Ishikawa (cell line): Measurements from ENCODE around the gene CREB3L2.

Source experiments
- CEBPB ChIP-seq: IDR thresholded peaks from 2 replicates; pipeline ENCODE4 v1.6.1; 2012
- CREB1 ChIP-seq: IDR thresholded peaks from 2 replicates; pipeline ENCODE4 v1.6.1; 2012; ENCODE audit warnings: low read depth
- EGR1 ChIP-seq: IDR thresholded peaks from 2 replicates; pipeline ENCODE4 v1.6.1; 2012
- EP300 ChIP-seq: IDR thresholded peaks from 2 replicates; pipeline ENCODE4 v1.6.1; 2012; ENCODE audit warnings: borderline replicate concordance
- FOXM1 ChIP-seq: IDR thresholded peaks from 2 replicates; pipeline ENCODE4 v1.6.1; 2012; ENCODE audit warnings: low read depth, borderline replicate concordance
- MAX ChIP-seq: IDR thresholded peaks from 2 replicates; pipeline ENCODE4 v1.6.1; 2012
- NFIC ChIP-seq: IDR thresholded peaks from 2 replicates; pipeline ENCODE4 v1.6.1; 2012
- RAD21 ChIP-seq: IDR thresholded peaks from 2 replicates; pipeline ENCODE4 v1.6.1; 2012; ENCODE audit warnings: low read depth
- REST ChIP-seq: IDR thresholded peaks from 2 replicates; pipeline ENCODE4 v1.6.1; 2012; ENCODE audit warnings: low read depth, mild to moderate bottlenecking
- TAF1 ChIP-seq: IDR thresholded peaks from 2 replicates; pipeline ENCODE4 v1.6.1; 2012; ENCODE audit warnings: low read depth, mild to moderate bottlenecking
- TCF12 ChIP-seq: IDR thresholded peaks from 2 replicates; pipeline ENCODE4 v1.6.1; 2012; ENCODE audit warnings: low read depth
- TEAD4 ChIP-seq: IDR thresholded peaks from 2 replicates; pipeline ENCODE4 v1.6.1; 2012
- USF1 ChIP-seq: IDR thresholded peaks from 2 replicates; pipeline ENCODE4 v1.6.1; 2012
- YY1 ChIP-seq: IDR thresholded peaks from 2 replicates; pipeline ENCODE4 v1.6.1; 2012; ENCODE audit warnings: low read depth
- ZBTB7A ChIP-seq: IDR thresholded peaks from 2 replicates; pipeline ENCODE4 v1.6.1; 2012; ENCODE audit warnings: low read depth

Gene CREB3L2

GRCh38 chr7:137951700-137952425 lies 50.0 kb downstream of the CREB3L2 start:
- TF ChIP-seq YY1: no peak
- TF ChIP-seq TAF1: no peak
- TF ChIP-seq EP300: no peak
- TF ChIP-seq NFIC: no peak
- no peak for TF ChIP-seq FOXM1
- no peak for TF ChIP-seq CEBPB
- no peak for TF ChIP-seq EGR1
- no peak for TF ChIP-seq CREB1
- no peak for TF ChIP-seq USF1
- TF ChIP-seq MAX: no peak
- TF ChIP-seq REST: no peak
- no peak for TF ChIP-seq RAD21
- no peak for TF ChIP-seq ZBTB7A
- TF ChIP-seq TCF12: no peak
- no peak for TF ChIP-seq TEAD4

- no peak for TF ChIP-seq TAF1
- TF ChIP-seq RAD21: no peak
- TF ChIP-seq NFIC: no peak
- TF ChIP-seq USF1: no peak
- no peak for TF ChIP-seq REST
- TF ChIP-seq EP300: no peak
- TF ChIP-seq FOXM1: no peak
- TF ChIP-seq CREB1: no peak
- no peak for TF ChIP-seq ZBTB7A
- TF ChIP-seq MAX: no peak
- no peak for TF ChIP-seq TEAD4
- no peak for TF ChIP-seq CEBPB
- no peak for TF ChIP-seq EGR1
- no peak for TF ChIP-seq TCF12
- no peak for TF ChIP-seq YY1
Measured at GRCh38 chr7:137950967-137951366, 50.9 kb downstream of the CREB3L2 start.

- TF ChIP-seq CEBPB (no peak), YY1 (no peak), USF1 (no peak), TEAD4 (no peak), TCF12 (no peak), FOXM1 (no peak), EP300 (no peak)
Measured at GRCh38 chr7:137950263-137950621, 51.6 kb downstream of the CREB3L2 start.

- TF ChIP-seq USF1 (no peak), NFIC (no peak), FOXM1 (no peak), ZBTB7A (no peak), MAX (no peak)
Measured at GRCh38 chr7:137949416-137950262, 52.2 kb downstream of the CREB3L2 start.

GRCh38 chr7:137948845-137949330 lies 53.0 kb downstream of the CREB3L2 start:
- TF ChIP-seq USF1 (no peak), FOXM1 (no peak), REST (no peak), NFIC (no peak), TCF12 (no peak), MAX (no peak), CEBPB (no peak), YY1 (no peak), ZBTB7A (no peak), CREB1 (no peak), EP300 (no peak), TEAD4 (no peak), EGR1 (no peak), RAD21 (no peak), TAF1 (no peak)
